22Rv1 (cell line): ENCODE measurements around the gene ZNF716.

Experiments used
- ZFX ChIP-seq: fragments of 450-650 bp; IDR thresholded peaks from 2 replicates; pipeline ENCODE4 v1.6.1; 2017; ENCODE audit warnings: antibody characterized with exemption, borderline replicate concordance
- TF ChIP-seq, protein P1 (sequence below): fragments of 450-650 bp; IDR thresholded peaks from 2 replicates; pipeline ENCODE4 v1.5.1; 2017; ENCODE audit warnings: mild to moderate bottlenecking

DNA sequence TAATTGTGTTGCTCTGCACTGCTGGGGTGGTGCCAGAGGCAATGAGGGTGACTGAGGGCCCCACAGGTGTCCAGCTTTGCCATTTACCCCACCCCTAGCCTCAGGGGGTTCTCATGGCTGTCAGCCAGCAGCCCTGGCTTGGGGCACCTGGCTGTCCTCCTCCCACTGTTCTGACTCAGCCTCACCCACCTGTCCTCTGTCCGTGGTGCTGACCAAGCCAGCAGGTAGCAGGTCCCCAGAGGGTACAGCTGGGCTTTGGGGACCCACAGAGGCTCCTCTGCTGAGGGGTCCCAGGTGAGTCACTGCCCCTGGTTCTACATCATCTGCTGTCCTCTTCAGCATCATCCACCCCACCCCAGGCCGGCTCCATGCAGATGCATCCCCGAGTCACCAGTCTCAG, 32.2 kb upstream of the ZNF716 start:
- TF ChIP-seq, protein P1, sequence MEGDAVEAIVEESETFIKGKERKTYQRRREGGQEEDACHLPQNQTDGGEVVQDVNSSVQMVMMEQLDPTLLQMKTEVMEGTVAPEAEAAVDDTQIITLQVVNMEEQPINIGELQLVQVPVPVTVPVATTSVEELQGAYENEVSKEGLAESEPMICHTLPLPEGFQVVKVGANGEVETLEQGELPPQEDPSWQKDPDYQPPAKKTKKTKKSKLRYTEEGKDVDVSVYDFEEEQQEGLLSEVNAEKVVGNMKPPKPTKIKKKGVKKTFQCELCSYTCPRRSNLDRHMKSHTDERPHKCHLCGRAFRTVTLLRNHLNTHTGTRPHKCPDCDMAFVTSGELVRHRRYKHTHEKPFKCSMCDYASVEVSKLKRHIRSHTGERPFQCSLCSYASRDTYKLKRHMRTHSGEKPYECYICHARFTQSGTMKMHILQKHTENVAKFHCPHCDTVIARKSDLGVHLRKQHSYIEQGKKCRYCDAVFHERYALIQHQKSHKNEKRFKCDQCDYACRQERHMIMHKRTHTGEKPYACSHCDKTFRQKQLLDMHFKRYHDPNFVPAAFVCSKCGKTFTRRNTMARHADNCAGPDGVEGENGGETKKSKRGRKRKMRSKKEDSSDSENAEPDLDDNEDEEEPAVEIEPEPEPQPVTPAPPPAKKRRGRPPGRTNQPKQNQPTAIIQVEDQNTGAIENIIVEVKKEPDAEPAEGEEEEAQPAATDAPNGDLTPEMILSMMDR: no peak
- TF ChIP-seq ZFX: no peak
